Stimulated activated CD4-positive, alpha-beta T cell treated with anti-CD3 and anti-CD28 coated beads, TNF-alpha, amount 100 ng/mL, for 24 hours (primary cell): ENCODE results near the gene OR6N2.

ENCODE experiments used
- DNase-seq, 3 experiments: peaks; one replicate each; pipeline ENCODE4 v3.0.0-alpha.2; 2020; ENCODE audit warnings: low read depth in 3 of 3

OR6N2 gene

DNA sequence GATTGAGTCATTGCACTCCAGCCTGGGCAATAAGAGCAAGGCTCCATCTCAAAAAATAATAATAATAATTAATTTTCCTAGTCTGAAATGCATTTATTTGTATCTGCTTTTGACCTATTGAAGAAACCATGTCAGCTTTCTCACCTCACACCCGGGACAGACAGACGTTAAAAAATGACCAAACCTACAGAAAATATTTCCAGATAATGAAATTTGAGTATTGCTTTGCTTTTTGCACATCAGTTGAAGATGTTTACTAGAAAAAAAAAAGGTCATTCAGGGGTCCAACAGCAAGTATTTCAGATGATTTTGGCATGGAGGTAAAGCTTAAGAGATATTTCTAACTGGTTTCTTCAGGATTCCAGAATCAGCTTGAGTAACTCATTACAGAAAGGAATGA is 26.6 kb downstream of the OR6N2 start, which contains the start of gene OR6K6:
Gene OR6K6 (plus strand): TSS at position 301 of the 400 bp plus-strand sequence. CDS start 168 bp downstream, outside the sequence.
- DNase-seq = no peak

DNA sequence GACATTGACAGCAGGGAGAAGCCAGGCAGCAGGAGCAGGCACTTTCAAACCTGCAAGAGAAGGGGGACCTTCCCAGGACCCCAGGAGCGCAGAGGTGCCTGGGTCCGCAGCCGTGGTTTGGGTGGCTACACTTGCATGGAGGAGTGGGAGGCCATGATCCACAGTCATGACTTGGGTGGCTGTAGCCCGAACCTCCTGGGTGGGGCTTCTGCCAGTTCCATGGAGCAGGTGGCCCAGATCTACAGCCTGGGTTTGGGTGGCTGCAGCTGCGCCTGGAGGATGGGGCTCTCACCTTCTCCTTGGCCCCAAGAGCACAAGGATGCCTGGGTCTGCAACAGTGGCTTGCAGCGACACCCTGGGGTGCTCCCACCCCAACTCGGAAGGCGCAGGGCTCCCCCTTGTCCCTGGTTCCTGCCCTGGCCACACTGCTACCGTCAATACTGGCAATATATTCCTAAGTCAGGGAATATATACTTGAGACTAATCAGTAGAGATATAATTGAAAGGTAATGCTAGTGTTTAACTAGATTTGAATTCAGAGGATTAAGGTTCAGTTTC is 28.8 kb downstream of the OR6N2 start:
- DNase-seq = no peak

DNA sequence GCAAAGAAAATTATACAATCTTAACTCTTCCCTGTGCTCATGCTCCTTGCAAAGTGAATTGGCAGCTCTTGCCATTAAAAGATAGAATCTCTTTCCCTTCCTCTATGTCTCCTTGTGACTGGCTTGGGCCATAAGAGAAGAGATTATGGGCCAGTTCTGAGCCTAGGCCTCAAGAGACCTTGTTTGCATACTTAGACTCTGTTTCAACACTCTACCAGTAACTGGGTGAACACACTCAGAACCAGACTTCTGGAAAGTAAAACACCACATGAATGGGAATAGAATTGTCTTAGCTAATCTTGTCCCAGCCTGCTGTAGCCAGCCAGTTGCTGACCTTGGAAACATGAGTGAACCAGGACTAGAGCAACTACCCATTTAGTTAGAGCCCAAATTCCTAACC is 45.2 kb downstream of the OR6N2 start:
- DNase-seq = no peak

DNA sequence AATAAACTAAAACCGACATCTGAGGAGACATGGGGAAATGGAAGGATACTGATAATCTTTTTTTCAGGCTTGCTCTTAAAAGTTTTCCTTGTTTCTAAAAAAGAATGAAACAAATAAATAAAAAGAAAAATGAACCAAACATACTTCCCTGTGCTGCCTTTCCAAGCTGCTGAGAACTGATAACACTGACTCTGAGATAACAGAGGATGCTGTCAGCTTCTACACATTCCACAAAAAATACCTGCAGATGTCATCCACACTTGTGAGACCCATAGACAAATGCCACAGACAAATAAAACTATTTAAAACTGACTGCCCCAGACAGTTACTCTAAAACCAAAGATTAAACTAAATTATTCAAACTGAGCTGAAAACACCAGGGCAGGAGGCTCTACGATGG is 48.5 kb downstream of the OR6N2 start:
- no peak for DNase-seq

DNA sequence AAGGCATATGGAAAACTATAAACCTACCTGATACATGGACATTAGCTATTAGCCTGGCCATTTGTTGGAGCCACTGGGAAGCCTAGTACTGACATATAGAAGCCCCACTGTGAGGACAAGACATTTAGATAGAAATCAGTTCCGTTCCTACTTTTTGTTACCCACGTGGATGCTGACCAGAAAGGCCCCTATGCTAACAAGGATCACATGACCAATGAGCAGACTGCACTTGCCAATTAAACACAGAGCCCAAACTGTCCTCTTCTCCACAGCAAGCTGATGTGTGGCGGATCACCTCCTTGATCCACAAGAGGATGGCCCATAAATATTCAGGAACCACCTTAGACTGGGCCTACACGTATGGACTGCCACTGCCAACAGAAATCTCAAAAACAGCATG is 49.3 kb downstream of the OR6N2 start:
- DNase-seq = no peak

DNA sequence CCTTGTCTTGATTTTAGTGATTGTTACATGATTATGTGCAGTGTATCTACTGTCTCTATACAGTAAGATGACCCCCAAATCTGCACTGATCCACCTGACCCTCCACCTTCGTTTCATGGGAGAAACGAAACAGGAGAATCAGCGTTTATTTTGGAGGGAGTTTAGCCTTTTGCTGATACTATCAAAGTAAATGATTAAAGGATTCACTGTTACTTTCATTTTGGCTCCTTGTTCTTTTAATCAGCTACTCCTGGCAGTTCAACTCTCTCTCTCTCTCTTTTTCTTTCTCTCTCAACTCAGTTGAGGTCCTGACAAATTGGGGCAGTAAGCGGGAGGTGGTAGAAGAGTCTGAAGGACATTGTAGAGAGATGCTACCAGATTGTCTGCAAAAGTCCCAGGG is 50.6 kb downstream of the OR6N2 start:
- no peak for DNase-seq

DNA sequence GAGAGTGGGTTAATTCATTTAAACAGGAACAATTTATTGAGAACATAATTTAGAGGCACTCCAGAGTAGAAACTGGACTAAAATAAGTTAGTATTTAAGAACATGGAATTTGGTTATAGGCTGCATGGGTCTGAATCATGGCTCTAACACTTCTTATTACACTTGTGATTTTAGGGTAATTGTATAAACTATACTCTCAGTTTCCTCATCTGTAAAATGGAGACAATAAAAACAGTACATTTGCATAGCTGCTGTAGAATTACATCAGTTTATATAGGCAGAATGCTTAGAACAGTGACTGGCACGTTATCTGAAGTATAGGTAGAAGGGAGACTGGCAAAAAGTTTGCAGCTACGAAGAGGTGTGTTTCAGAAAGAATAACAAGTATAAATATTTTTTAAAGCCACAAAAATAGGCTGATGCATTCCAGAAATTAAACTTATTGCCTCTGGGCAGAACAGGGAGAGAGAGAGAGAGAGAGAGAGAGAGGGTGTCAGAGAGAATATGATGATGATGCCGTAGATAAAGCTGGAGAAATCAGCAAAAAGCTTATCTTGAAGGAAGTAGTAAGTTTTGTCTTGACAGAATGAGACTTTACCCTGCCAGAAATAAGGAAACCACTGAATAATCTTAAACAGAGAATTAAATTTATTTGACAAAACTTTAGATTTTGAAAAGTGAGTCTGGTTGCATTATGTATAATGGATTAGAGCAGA is 52.3 kb downstream of the OR6N2 start:
- no peak for DNase-seq

DNA sequence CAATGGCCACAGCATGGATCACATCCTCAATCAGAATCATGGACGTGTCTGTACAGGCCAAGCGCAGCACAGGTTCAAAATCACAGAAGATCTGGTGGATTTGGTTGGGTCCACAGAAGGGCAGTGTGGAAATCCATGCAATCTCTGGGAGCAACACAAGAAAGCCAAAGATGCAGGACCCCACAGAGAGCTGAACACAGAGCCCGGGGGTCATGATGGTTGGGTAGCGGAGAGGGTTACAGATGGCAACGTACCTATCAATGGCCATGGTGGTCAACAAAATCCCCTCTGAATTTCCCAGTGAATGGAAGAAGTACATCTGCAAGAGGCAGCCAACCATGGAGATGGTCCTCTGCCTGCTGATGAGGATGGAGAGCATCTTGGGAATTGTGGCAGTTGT is 56.6 kb downstream of the OR6N2 start:
- DNase-seq = no peak
